Measurements from ENCODE around the gene CRISPLD2. TPM values are rescaled to one million over a fixed set of nuclear protein-coding genes. Genes with fewer than 3 reads are reported as not detected.
"Not testable (repeated sequence)": the region's sequence is repeated elsewhere in the genome, so short reads cannot be mapped to it uniquely, and the experiment has no call there.

Gene CRISPLD2
- total and polyA plus RNA-seq, 4 donors, result 8.9 to 192 (median 70.5) TPM

DNA sequence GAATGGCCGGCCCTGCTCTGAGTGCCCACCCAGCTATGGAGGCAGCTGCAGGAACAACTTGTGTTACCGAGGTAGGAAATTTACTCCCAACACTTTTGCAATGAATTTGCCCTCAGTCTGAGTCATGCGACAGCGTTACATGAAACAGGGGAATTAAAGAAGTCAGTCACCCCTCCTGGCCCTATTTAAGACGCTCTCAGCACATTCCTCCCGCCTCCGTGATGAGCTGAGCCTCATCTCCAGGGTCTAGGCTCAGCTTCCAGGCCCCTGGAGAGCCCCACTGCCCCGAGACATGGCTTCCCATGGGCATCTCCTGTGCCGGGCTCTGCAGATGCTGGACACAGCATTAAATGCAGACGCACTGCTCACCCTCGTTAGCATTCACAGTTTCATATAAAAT lies 35.0 kb downstream of the CRISPLD2 start:
- WGBS, 2 donors, result 91 to 92% methylated on average over 11 of the region's 11 CpGs
- H3K4me3 ChIP-seq (ENCODE audit: low read length in 2 of 2), result no peak overlapping the region
- H3K4me1 ChIP-seq (ENCODE audit: control insufficient read depth in 1 of 2, insufficient read depth in 2 of 2, low read length in 2 of 2), result no peaks in the 10 kb centered on the region
- no peaks in the 10 kb centered on the region for H3K27me3 ChIP-seq (ENCODE audit: control insufficient read depth in 1 of 2, insufficient read depth in 2 of 2, low read length in 1 of 2)
- no peak overlapping the region for H3K27ac ChIP-seq (ENCODE audit: low read depth in 1 of 2, low read length in 2 of 2)
- intact Hi-C loops (cut with DNase I), result no loop called here
- DNase-seq, result no peak
- ATAC-seq (ENCODE audit: low FRiP score), result no peak
- H3K9me3 ChIP-seq (ENCODE audit: control insufficient read depth, low read length), result peaks cover 1% of the 10 kb centered on the region
- no peaks in the 10 kb centered on the region for H3K36me3 ChIP-seq (ENCODE audit: control insufficient read depth in 1 of 2, insufficient read depth in 2 of 2, low read length in 1 of 2)

DNA sequence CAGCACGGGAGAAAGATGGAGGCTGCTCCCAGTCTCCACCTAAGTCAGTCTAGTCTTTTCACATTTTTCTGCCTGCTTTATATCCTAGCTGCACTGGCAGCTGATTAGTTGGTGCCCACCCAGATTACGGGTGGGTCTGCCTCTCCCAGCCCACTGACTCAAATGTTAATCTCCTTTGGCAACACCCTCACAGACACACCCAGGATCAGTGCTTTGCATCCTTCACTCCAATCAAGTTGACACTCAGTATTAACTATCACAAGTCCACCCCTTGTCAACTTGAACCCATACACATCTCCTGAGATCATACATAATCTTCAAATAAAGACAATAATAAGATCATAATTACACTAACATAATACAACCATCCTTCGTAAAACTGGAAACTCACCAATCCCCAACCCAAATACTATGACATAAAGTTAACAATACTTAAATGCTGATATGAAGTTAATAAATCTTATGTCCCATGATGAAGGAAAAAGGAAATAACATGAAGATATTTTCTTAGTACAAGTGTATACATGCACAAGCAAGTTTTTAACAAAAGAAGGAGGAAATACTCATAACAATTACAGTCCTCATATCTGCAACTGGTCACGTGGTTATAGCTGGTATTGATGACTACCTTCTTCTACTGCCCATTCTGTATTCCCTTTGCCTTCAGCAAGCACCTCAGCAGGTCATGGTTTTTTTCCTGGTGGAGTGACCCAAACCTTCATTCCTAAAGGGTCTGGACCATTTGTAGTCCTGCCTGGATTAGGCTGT lies 35.8 kb downstream of the CRISPLD2 start:
- H3K36me3 ChIP-seq (ENCODE audit: control insufficient read depth in 1 of 2, insufficient read depth in 2 of 2, low read length in 1 of 2); DNase-seq: not testable (repeated sequence)
- 86 to 90% methylated on average over 4 of the region's 4 CpGs for WGBS, 2 donors

DNA sequence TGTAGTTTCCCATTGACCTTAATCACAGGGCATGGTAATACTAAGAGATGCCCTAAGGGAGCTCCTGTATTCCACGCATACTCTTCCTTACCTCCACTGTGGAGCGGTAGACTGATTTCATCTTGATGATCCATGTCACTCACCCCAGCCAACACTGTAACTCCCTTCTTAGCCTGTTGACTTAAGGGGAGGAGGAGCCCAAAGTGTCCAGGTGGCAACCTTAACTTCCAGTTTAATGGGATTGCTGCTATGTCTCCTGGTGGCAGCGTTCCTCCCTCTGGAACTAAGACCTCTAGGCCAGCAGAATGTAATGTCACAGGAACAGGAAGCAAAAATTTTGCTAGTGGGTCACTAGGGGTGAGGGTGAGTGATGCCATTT lies 36.4 kb downstream of the CRISPLD2 start:
- DNase-seq; H3K9me3 ChIP-seq (ENCODE audit: control insufficient read depth, low read length); H3K36me3 ChIP-seq (ENCODE audit: control insufficient read depth in 1 of 2, insufficient read depth in 2 of 2, low read length in 1 of 2); H3K4me3 ChIP-seq (ENCODE audit: low read length in 2 of 2); H3K27ac ChIP-seq (ENCODE audit: low read depth in 1 of 2, low read length in 2 of 2); H3K4me1 ChIP-seq (ENCODE audit: control insufficient read depth in 1 of 2, insufficient read depth in 2 of 2, low read length in 2 of 2); ATAC-seq (ENCODE audit: low FRiP score); intact Hi-C loops (cut with DNase I); H3K27me3 ChIP-seq (ENCODE audit: control insufficient read depth in 1 of 2, insufficient read depth in 2 of 2, low read length in 1 of 2): not testable (repeated sequence)
- 97% methylated on average over 3 of the region's 3 CpGs for WGBS, 2 donors

More for the DNA sequence above, 35.8 kb downstream of the CRISPLD2 start:
- intact Hi-C loops (cut with DNase I); H3K9me3 ChIP-seq (ENCODE audit: control insufficient read depth, low read length); H3K27me3 ChIP-seq (ENCODE audit: control insufficient read depth in 1 of 2, insufficient read depth in 2 of 2, low read length in 1 of 2); H3K4me1 ChIP-seq (ENCODE audit: control insufficient read depth in 1 of 2, insufficient read depth in 2 of 2, low read length in 2 of 2); H3K4me3 ChIP-seq (ENCODE audit: low read length in 2 of 2); ATAC-seq (ENCODE audit: low FRiP score); H3K27ac ChIP-seq (ENCODE audit: low read depth in 1 of 2, low read length in 2 of 2): not testable (repeated sequence)

DNA sequence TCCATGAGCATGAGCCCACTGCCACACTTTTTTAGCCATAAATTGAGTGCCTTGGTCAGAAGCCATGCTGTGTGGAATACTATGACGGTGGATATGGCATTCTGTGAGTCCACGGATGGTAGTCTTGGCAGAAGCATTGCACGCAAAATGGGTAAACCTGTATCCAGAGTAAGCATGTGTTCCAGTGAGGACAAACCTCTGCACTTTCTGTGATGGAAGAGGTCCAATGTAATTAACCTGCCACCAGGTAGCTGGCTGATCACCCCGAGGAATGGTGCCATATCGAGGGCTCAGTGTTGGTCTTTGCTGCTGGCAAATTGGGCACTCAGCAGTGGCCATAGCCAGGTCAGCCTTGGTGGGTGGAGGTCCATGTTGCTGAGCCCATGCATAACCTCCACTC lies 37.0 kb downstream of the CRISPLD2 start:
- intact Hi-C loops (cut with DNase I); H3K4me1 ChIP-seq (ENCODE audit: control insufficient read depth in 1 of 2, insufficient read depth in 2 of 2, low read length in 2 of 2); H3K36me3 ChIP-seq (ENCODE audit: control insufficient read depth in 1 of 2, insufficient read depth in 2 of 2, low read length in 1 of 2); H3K27me3 ChIP-seq (ENCODE audit: control insufficient read depth in 1 of 2, insufficient read depth in 2 of 2, low read length in 1 of 2); H3K9me3 ChIP-seq (ENCODE audit: control insufficient read depth, low read length); H3K27ac ChIP-seq (ENCODE audit: low read depth in 1 of 2, low read length in 2 of 2); H3K4me3 ChIP-seq (ENCODE audit: low read length in 2 of 2); ATAC-seq (ENCODE audit: low FRiP score); DNase-seq: not testable (repeated sequence)
- 95 to 96% methylated on average over 5 of the region's 5 CpGs for WGBS, 2 donors

DNA sequence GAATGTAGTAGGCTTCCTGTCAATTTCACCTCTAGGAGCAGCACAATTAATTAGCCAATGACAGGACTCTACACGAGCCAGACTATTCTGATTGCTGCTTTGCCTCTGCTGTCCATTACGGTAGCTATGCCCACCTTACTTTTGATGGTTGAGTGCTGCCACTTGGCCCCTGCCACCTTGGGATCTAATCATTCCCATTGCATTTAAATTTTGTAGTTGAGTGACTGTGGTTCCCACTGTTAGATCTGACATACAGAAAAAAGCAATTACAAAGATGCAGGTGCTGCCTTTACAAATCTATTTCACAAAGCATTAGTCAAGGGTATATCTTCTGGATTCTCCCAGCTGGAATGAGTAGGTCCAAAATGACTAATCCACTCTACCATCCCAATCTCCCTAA lies 39.9 kb downstream of the CRISPLD2 start:
- ATAC-seq (ENCODE audit: low FRiP score) (no peak), DNase-seq (no peak)
- H3K27ac ChIP-seq (ENCODE audit: low read depth in 1 of 2, low read length in 2 of 2), result no peak overlapping the region
- no peaks in the 10 kb centered on the region for H3K27me3 ChIP-seq (ENCODE audit: control insufficient read depth in 1 of 2, insufficient read depth in 2 of 2, low read length in 1 of 2)
- no peaks in the 10 kb centered on the region for H3K4me1 ChIP-seq (ENCODE audit: control insufficient read depth in 1 of 2, insufficient read depth in 2 of 2, low read length in 2 of 2)
- H3K36me3 ChIP-seq (ENCODE audit: control insufficient read depth in 1 of 2, insufficient read depth in 2 of 2, low read length in 1 of 2), result no peaks in the 10 kb centered on the region
- intact Hi-C loops (cut with DNase I), result no loop called here
- H3K9me3 ChIP-seq (ENCODE audit: control insufficient read depth, low read length), result peaks cover 4% of the 10 kb centered on the region
- WGBS, 2 donors, result 93 to 98% methylated on average over 2 of the region's 2 CpGs
- H3K4me3 ChIP-seq (ENCODE audit: low read length in 2 of 2), result no peak overlapping the region

DNA sequence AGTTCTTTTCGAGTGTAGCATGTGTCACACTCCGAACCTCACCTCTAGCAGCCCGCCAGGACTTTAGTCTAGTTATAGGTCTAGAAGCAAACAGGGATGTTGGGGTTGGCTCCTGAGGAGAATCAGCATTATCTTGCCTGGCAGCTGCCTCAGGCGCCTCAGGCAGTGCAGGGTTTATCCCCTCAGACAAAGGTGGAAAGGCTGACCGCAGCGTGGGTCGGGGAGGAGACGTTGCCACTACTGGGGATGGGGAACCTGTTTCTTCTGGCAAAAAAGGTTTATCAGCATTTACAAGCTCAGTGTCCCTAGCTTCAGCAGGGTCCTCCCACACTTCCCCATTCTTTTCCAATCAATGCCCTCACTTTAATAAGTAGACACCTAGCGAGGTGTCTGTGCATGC lies 40.6 kb downstream of the CRISPLD2 start:
- WGBS, 2 donors, result 96 to 97% methylated on average over 9 of the region's 9 CpGs
- ATAC-seq (ENCODE audit: low FRiP score), result no peak

DNA sequence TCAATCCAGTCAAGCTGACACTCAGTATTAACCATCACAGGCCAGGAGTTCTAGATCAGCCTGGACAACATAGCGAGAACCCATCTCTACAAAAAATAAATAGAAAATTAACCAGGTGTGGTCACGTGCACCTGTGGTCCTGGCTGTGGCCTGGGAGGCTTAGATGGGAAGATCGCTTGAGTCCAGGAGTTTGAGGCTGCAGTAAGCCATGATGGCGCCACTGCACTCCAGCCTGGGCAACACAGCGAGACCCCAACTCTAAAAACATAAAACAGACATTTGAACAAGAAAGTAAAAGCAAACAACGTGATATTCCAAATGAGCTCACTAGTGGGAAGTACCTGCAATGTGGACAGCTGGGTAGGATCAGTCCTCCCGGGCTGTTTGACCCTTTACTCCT lies 41.9 kb downstream of the CRISPLD2 start:
- H3K27me3 ChIP-seq (ENCODE audit: control insufficient read depth in 1 of 2, insufficient read depth in 2 of 2, low read length in 1 of 2), result no peaks in the 10 kb centered on the region
- no peak overlapping the region for H3K4me3 ChIP-seq (ENCODE audit: low read length in 2 of 2)
- no peaks in the 10 kb centered on the region for H3K36me3 ChIP-seq (ENCODE audit: control insufficient read depth in 1 of 2, insufficient read depth in 2 of 2, low read length in 1 of 2)
- peaks cover 4% of the 10 kb centered on the region for H3K9me3 ChIP-seq (ENCODE audit: control insufficient read depth, low read length)
- H3K27ac ChIP-seq (ENCODE audit: low read depth in 1 of 2, low read length in 2 of 2), result no peak overlapping the region
- intact Hi-C loops (cut with DNase I), result no loop called here
- DNase-seq (no peak), ATAC-seq (ENCODE audit: low FRiP score) (no peak)
- H3K4me1 ChIP-seq (ENCODE audit: control insufficient read depth in 1 of 2, insufficient read depth in 2 of 2, low read length in 2 of 2), result no peaks in the 10 kb centered on the region
- WGBS, 2 donors, result 96 to 98% methylated on average over 7 of the region's 7 CpGs

More for the DNA sequence above, 40.6 kb downstream of the CRISPLD2 start:
- no peak for DNase-seq
- H3K27me3 ChIP-seq (ENCODE audit: control insufficient read depth in 1 of 2, insufficient read depth in 2 of 2, low read length in 1 of 2), result no peaks in the 10 kb centered on the region
- H3K36me3 ChIP-seq (ENCODE audit: control insufficient read depth in 1 of 2, insufficient read depth in 2 of 2, low read length in 1 of 2), result no peaks in the 10 kb centered on the region
- no peak overlapping the region for H3K27ac ChIP-seq (ENCODE audit: low read depth in 1 of 2, low read length in 2 of 2)
- no peaks in the 10 kb centered on the region for H3K4me1 ChIP-seq (ENCODE audit: control insufficient read depth in 1 of 2, insufficient read depth in 2 of 2, low read length in 2 of 2)
- H3K9me3 ChIP-seq (ENCODE audit: control insufficient read depth, low read length), result peaks cover 4% of the 10 kb centered on the region
- intact Hi-C loops (cut with DNase I), result no loop called here
- H3K4me3 ChIP-seq (ENCODE audit: low read length in 2 of 2), result no peak overlapping the region

DNA sequence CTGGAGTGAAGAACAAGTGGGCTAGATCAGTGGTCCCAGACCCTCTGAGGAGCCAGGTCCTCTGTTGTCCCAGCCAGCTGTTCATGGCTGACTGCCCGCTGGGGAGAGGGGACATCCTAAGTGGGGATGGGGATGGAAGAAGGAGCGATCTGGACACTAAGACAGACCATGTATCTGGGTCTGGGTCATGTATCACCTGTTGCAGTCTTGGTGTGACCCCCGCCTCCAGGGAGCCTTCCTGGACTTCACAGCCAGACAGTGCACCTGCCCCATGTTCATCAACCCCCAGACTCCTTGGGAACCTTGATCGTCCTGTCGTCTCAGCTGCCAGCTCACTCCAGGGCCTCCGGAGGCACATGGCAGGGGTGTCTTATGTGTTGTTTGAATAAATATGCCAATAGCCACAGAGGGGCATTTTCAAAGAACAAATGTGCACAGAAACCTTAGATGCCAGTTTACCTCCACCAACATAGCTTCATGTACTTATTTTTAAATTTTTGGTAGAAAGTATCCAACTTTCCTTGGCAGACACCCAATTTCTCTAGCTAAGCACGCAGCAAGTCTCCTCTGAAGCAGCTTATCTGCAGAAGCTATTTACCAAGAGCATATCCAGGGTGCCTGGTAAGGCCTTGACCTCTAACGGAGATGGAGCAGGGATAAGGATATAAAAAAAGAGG lies 43.2 kb downstream of the CRISPLD2 start:
- no peaks in the 10 kb centered on the region for H3K27me3 ChIP-seq (ENCODE audit: control insufficient read depth in 1 of 2, insufficient read depth in 2 of 2, low read length in 1 of 2)
- no peaks in the 10 kb centered on the region for H3K4me1 ChIP-seq (ENCODE audit: control insufficient read depth in 1 of 2, insufficient read depth in 2 of 2, low read length in 2 of 2)
- H3K4me3 ChIP-seq (ENCODE audit: low read length in 2 of 2), result no peak overlapping the region
- H3K9me3 ChIP-seq (ENCODE audit: control insufficient read depth, low read length), result peaks cover 4% of the 10 kb centered on the region
- ATAC-seq (ENCODE audit: low FRiP score) (no peak), DNase-seq (no peak)
- intact Hi-C loops (cut with DNase I), result no loop called here
- no peaks in the 10 kb centered on the region for H3K36me3 ChIP-seq (ENCODE audit: control insufficient read depth in 1 of 2, insufficient read depth in 2 of 2, low read length in 1 of 2)
- 39 to 45% methylated on average over 8 of the region's 8 CpGs for whole genome bisulfite sequencing, 2 donors
- H3K27ac ChIP-seq (ENCODE audit: low read depth in 1 of 2, low read length in 2 of 2), result no peak overlapping the region

DNA sequence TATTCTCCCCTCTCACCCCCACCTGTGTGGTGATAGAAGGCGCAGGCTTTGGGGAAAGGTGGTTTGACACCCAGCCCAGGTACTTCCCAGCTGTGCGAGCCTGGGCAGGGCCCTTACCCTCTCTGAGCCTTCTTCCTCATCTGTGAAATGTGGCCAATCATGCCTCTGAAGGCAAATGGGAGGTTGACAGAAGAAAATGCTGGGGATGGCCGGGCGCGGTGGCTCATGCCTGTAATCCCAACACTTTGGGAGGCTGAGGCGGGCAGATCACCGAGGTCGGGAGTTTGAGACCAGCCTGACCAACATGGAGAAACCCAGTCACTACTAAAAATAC lies 43.7 kb downstream of the CRISPLD2 start:
- Histone ChIP-seq H3K4me3 (ENCODE audit: low read length in 2 of 2) (no peak overlapping the region), H3K36me3 (ENCODE audit: control insufficient read depth in 1 of 2, insufficient read depth in 2 of 2, low read length in 1 of 2) (no peaks in the 10 kb centered on the region), H3K4me1 (ENCODE audit: control insufficient read depth in 1 of 2, insufficient read depth in 2 of 2, low read length in 2 of 2) (no peaks in the 10 kb centered on the region), H3K27me3 (ENCODE audit: control insufficient read depth in 1 of 2, insufficient read depth in 2 of 2, low read length in 1 of 2) (no peaks in the 10 kb centered on the region), H3K27ac (ENCODE audit: low read depth in 1 of 2, low read length in 2 of 2) (no peak overlapping the region), H3K9me3 (ENCODE audit: control insufficient read depth, low read length) (peaks cover 4% of the 10 kb centered on the region)
- DNase-seq (no peak), ATAC-seq (ENCODE audit: low FRiP score) (no peak)
- 88 to 94% methylated on average over 8 of the region's 8 CpGs for WGBS, 2 donors
- intact Hi-C loops (cut with DNase I), result no loop called here
